Measurements from ENCODE around the gene C2orf42. TPM values are rescaled to one million over a fixed set of nuclear protein-coding genes. Genes with fewer than 3 reads are reported as not detected.
A peak's percentile ranks its signal among the peaks of the same experiment; 100 is the strongest.

C2orf42 gene
- total and polyA plus RNA-seq, 10 of the 15 experiments (the other 5 are each of a cell fraction or from before 2014, with no cell fraction given): 5.5 to 19.8 (median 11.5) TPM

DNA sequence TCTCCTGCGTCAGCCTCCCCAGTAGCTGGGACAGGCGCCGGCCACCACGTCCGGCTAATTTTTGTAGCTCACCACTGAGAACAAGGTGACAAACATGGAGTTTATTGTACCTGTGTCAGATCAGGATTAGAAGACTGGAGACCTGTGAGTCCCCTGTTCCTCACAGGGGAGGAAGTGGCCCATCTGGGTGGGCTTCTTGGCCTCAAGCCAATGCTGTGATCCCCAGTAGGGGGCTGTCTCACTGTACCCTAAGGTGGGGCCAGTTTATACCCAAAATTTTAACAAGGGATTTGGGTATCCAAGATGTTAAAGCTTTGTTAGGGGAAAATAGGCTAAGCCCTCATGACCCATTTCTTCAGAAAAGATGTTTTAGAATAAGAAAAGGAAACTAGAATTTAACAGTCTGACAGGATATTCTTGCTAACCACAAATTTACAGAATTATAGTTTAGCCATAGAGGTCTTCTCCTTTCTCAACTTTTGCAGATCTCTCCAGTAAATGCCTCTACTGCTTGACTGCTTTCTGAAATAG is 87.2 kb downstream of the C2orf42 start:
- intact Hi-C loops (cut with micrococcal nuclease; ENCODE audit: unreplicated experiment): loop anchor here (1.0 to 10.0 kb wide), 3 partner anchors 21 to 961 kb away; partner anchors contain the start of gene NAGK
- Histone ChIP-seq H4K20me1 (ENCODE audit: control insufficient read depth, insufficient read depth) (no peaks in the 10 kb centered on the region), H3K4me2 (ENCODE audit: control insufficient read depth, insufficient read depth) (peak overlapping the region; percentile 93), H3K9me3 (replicated peaks; ENCODE audit: control insufficient read depth, insufficient read depth, low read length) (no peaks in the 10 kb centered on the region), H2AFZ (ENCODE audit: control insufficient read depth, low read depth, low read length) (peak overlapping the region; percentile 80), H3K27me3 (replicated peaks in 1 of 2; ENCODE audit: control insufficient read depth in 2 of 2, insufficient read depth in 2 of 2, low read length in 1 of 2) (no peaks in the 10 kb centered on the region), H3K4me1 (ENCODE audit: control insufficient read depth, insufficient read depth, low read length) (peaks cover 35% of the 10 kb centered on the region), H3K79me2 (ENCODE audit: control insufficient read depth, insufficient read depth, low read length) (no peaks in the 10 kb centered on the region; the same call in 1 of the 2 replicates), H3K4me3 (peak overlapping the region; percentile 53), H3K9ac (ENCODE audit: control insufficient read depth, insufficient read depth, low read length) (peak overlapping the region; percentile 90), H3K36me3 (ENCODE audit: control insufficient read depth in 2 of 2, insufficient read depth in 2 of 2, low read length in 1 of 2) (no peaks in the 10 kb centered on the region), H3K27ac (ENCODE audit: control insufficient read depth, insufficient read depth) (peak overlapping the region; percentile 97)
- WGBS (ENCODE audit: insufficient coverage, insufficient replicate concordance, low lambda C conversion rate, missing lambda C conversion rate): 1% methylated on average over 5 of the region's 5 CpGs
- no peak for DNase-seq (ENCODE audit: low read depth, low spot score)
- ChIA-PET POLR2A (interaction anchor here (0.6 to 8.7 kb wide), 11 partner anchors 10 to 258 kb away, joined by 3 to 280 read pairs (median 6); partner anchors contain the start of genes MXD1 and PCBP1), CTCF (interaction anchor here (0.8 to 3.9 kb wide), 18 partner anchors 8 to 192 kb away, joined by 3 to 22 read pairs (median 4); partner anchors contain the start of gene SNRPG), SMC1A (ENCODE audit: uncharacterized antibody, unreplicated experiment) (interaction anchor here (0.7 to 11.3 kb wide), 15 partner anchors 9 to 195 kb away, joined by 3 to 181 read pairs (median 9); partner anchors contain the start of genes MXD1 and PCBP1), RAD21 (ENCODE audit: unreplicated experiment) (interaction anchor here (1.0 to 8.3 kb wide), 12 partner anchors 9 to 304 kb away, joined by 3 to 234 read pairs (median 20); partner anchors contain the start of gene MXD1)
- peak; percentile 59 for ATAC-seq
- in situ Hi-C loops (cut with MboI): loop anchor here (25.0 kb wide), 1 partner anchor 1716 kb away; no protein-coding TSS in a partner anchor
- FAIRE-seq: peak; percentile 47
- BruUV-seq (replicated peaks): TSS peak; percentile 78
- 0 out of 2 replicates have a peak, but pooled peaks have one; percentile 46 for TF ChIP-seq MTA3 (IDR thresholded peaks at IDR 0.05; ENCODE audit: borderline replicate concordance, low read length)
- TF ChIP-seq MYC (IDR thresholded peaks at IDR 0.05; ENCODE audit: insufficient read depth, insufficient read length, insufficient replicate concordance, low read length, severe bottlenecking): no peak
- TF ChIP-seq RUNX3 (IDR thresholded peaks at IDR 0.05; ENCODE audit: low read length): peak; percentile 64; the same call in 1 of the 2 replicates
- peak; percentile 51; the same call in 1 of the 2 replicates for TF ChIP-seq POLR2AphosphoS5 (IDR thresholded peaks at IDR 0.05; ENCODE audit: low read length)
- no peak for TF ChIP-seq CHD4 (IDR thresholded peaks at IDR 0.05)
- 0 out of 2 replicates have a peak, but pooled peaks have one; percentile 23 for TF ChIP-seq FOXM1 (IDR thresholded peaks at IDR 0.05; ENCODE audit: low read depth, low read length)
- TF ChIP-seq, protein P1, sequence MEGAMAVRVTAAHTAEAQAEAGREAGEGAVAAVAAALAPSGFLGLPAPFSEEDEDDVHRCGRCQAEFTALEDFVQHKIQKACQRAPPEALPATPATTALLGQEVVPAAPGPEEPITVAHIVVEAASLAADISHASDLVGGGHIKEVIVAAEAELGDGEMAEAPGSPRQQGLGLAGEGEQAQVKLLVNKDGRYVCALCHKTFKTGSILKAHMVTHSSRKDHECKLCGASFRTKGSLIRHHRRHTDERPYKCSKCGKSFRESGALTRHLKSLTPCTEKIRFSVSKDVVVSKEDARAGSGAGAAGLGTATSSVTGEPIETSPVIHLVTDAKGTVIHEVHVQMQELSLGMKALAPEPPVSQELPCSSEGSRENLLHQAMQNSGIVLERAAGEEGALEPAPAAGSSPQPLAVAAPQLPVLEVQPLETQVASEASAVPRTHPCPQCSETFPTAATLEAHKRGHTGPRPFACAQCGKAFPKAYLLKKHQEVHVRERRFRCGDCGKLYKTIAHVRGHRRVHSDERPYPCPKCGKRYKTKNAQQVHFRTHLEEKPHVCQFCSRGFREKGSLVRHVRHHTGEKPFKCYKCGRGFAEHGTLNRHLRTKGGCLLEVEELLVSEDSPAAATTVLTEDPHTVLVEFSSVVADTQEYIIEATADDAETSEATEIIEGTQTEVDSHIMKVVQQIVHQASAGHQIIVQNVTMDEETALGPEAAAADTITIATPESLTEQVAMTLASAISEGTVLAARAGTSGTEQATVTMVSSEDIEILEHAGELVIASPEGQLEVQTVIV (IDR thresholded peaks at IDR 0.05; ENCODE audit: borderline replicate concordance, partially characterized antibody): no peak
- TF ChIP-seq JUNB (IDR thresholded peaks at IDR 0.05): no peak
- 0 out of 2 replicates have a peak, but pooled peaks have one; percentile 12 for TF ChIP-seq ZNF24 (IDR thresholded peaks at IDR 0.05)
- TF ChIP-seq ZNF592 (IDR thresholded peaks at IDR 0.05): peak; percentile 75; the same call in 1 of the 2 replicates
- TF ChIP-seq IKZF1 (conservative IDR thresholded peaks at IDR 0.05): peak; percentile 56; the same call in 1 of the 2 replicates
- TF ChIP-seq SMARCA5 (IDR thresholded peaks at IDR 0.05): 0 out of 2 replicates have a peak, but pooled peaks have one; percentile 38
- TF ChIP-seq, protein P2, sequence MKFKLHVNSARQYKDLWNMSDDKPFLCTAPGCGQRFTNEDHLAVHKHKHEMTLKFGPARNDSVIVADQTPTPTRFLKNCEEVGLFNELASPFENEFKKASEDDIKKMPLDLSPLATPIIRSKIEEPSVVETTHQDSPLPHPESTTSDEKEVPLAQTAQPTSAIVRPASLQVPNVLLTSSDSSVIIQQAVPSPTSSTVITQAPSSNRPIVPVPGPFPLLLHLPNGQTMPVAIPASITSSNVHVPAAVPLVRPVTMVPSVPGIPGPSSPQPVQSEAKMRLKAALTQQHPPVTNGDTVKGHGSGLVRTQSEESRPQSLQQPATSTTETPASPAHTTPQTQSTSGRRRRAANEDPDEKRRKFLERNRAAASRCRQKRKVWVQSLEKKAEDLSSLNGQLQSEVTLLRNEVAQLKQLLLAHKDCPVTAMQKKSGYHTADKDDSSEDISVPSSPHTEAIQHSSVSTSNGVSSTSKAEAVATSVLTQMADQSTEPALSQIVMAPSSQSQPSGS (IDR thresholded peaks at IDR 0.05; ENCODE audit: low read length): no peak
